Liver (tissue), 9 donors: Measurements from ENCODE around the gene KLK3. TPM values are rescaled to one million over a fixed set of nuclear protein-coding genes. Genes with fewer than 3 reads are reported as not detected.

Experiments used
- DNase-seq: peaks from one replicate; pipeline ENCODE4 v3.0.0-alpha.2; 2017; ENCODE audit warnings: low spot score
- H3K27ac ChIP-seq, 2 donors: one replicate each; pipeline ENCODE4 v1.7.0; 2013; ENCODE audit warnings: inconsistent platforms in 2 of 2, low read length in 2 of 2, control low read depth in 1 of 2, low read depth in 1 of 2, mild to moderate bottlenecking in 1 of 2
- H3K27me3 ChIP-seq, 4 donors: one replicate each; pipeline versions ENCODE4 v1.6.1 to v1.7.0; 2013; ENCODE audit warnings: low read length in 3 of 4, inconsistent platforms in 1 of 4, mild to moderate bottlenecking in 1 of 4, moderate library complexity in 1 of 4; ENCODE audit not compliant: control insufficient read depth in 4 of 4, insufficient read depth in 4 of 4
- H3K36me3 ChIP-seq, 4 donors: one replicate each; pipeline versions ENCODE4 v1.6.1 to v1.7.0; 2013; ENCODE audit warnings: low read length in 3 of 4, mild to moderate bottlenecking in 3 of 4, low read depth in 1 of 4, moderate library complexity in 1 of 4; ENCODE audit not compliant: control insufficient read depth in 4 of 4, insufficient read depth in 3 of 4
- H3K4me1 ChIP-seq, 4 donors: one replicate each; pipeline versions ENCODE4 v1.6.1 to v1.7.0; 2013; ENCODE audit warnings: low read length in 3 of 4, mild to moderate bottlenecking in 3 of 4, moderate library complexity in 1 of 4; ENCODE audit not compliant: control insufficient read depth in 4 of 4, insufficient read depth in 4 of 4
- H3K4me3 ChIP-seq, 3 donors: one replicate each; pipeline versions ENCODE4 v1.6.1 to v1.7.0; 2013; ENCODE audit warnings: low read length in 3 of 3, control low read depth in 1 of 3, low read depth in 1 of 3, mild to moderate bottlenecking in 1 of 3
- H3K9ac ChIP-seq, 2 donors: one replicate each; pipeline ENCODE4 v1.7.0; 2013; ENCODE audit warnings: low read length in 2 of 2, mild to moderate bottlenecking in 2 of 2, moderate library complexity in 2 of 2, control low read depth in 1 of 2, low read depth in 1 of 2
- H3K9me3 ChIP-seq, 4 donors: one replicate each; pipeline versions ENCODE4 v1.6.1 to v1.7.0; 2013; ENCODE audit warnings: low read length in 3 of 4; ENCODE audit not compliant: control insufficient read depth in 4 of 4
- EGR1 ChIP-seq, 2 donors: IDR thresholded peaks; 2 replicates each; pipeline ENCODE4 v1.6.1; 2016 to 2018; ENCODE audit warnings: antibody characterized with exemption in 2 of 2, low read depth in 2 of 2
- FOXA1 ChIP-seq: IDR thresholded peaks from 2 replicates; pipeline ENCODE4 v1.6.1; 2016; ENCODE audit warnings: antibody characterized with exemption
- FOXA2 ChIP-seq: IDR thresholded peaks from 2 replicates; pipeline ENCODE4 v1.6.1; 2016; ENCODE audit warnings: antibody characterized with exemption
- GABPA ChIP-seq, 2 donors: IDR thresholded peaks in 1 of 2; conservative IDR thresholded peaks in 1 of 2; 2 replicates each; pipeline ENCODE4 v1.6.1; 2016; ENCODE audit warnings: antibody characterized with exemption in 2 of 2, mild to moderate bottlenecking in 1 of 2, moderate library complexity in 1 of 2
- HNF4G ChIP-seq: IDR thresholded peaks from 2 replicates; pipeline ENCODE4 v1.6.1; 2016; ENCODE audit warnings: antibody characterized with exemption
- JUND ChIP-seq, 2 donors: IDR thresholded peaks; 2 replicates each; pipeline ENCODE4 v1.6.1; 2016; ENCODE audit warnings: antibody characterized with exemption in 2 of 2
- NR2F2 ChIP-seq: IDR thresholded peaks from 2 replicates; pipeline ENCODE4 v1.6.1; 2016; ENCODE audit warnings: antibody characterized with exemption
- RAD21 ChIP-seq, 2 donors: IDR thresholded peaks; 2 replicates each; pipeline ENCODE4 v1.6.1; 2016; ENCODE audit warnings: antibody characterized with exemption in 2 of 2, mild to moderate bottlenecking in 2 of 2
- RXRA ChIP-seq, 2 donors: IDR thresholded peaks; 2 replicates each; pipeline ENCODE4 v1.6.1; 2017 to 2018; ENCODE audit warnings: antibody characterized with exemption in 2 of 2, mild to moderate bottlenecking in 1 of 2
- SP1 ChIP-seq: IDR thresholded peaks from 2 replicates; pipeline ENCODE4 v1.6.1; 2018; ENCODE audit warnings: antibody characterized with exemption, mild to moderate bottlenecking
- TAF1 ChIP-seq: conservative IDR thresholded peaks from 2 replicates; pipeline ENCODE4 v1.6.1; 2016; ENCODE audit warnings: antibody characterized with exemption, mild to moderate bottlenecking
- YY1 ChIP-seq: IDR thresholded peaks from 2 replicates; pipeline ENCODE4 v1.6.1; 2016; ENCODE audit warnings: antibody characterized with exemption, mild to moderate bottlenecking
- WGBS: extraction: QIAGEN DNeasy Blood & Tissue Kit; methylation state at CpG from one replicate; pipeline ENCODE4 v1.1.7; 2013; 5-methylcytosine and 5-hydroxymethylcytosine counted together
- polyA plus RNA-seq, 2 donors: library from polyadenylated mRNA; stranded (reverse) in 1 of 2; unstranded in 1 of 2; fragments of 200-250 nt in 1 of 2; fragments of >200 nt in 1 of 2; fragmentation: Nextera tagmentation in 1 of 2; extraction: Ambion mirVana in 1 of 2; gene quantifications; one replicate each; pipeline versions ENCODE4 v1.2.1 to v1.2.3, GENCODE V29; 2013 to 2015
- total RNA-seq, 2 donors: library from RNA; depleted of rRNA; stranded (reverse); fragments of >200 nt; gene quantifications; one replicate each; pipeline ENCODE4 v1.2.3, GENCODE V29; 2014
- TF ChIP-seq, protein P1 (sequence below): fragments of 150-350 bp; IDR thresholded peaks from 2 replicates; pipeline ENCODE4 v1.5.1; 2017; ENCODE audit warnings: improper control_type of control experiment, low read depth, low read length; ENCODE audit not compliant: missing input control
- TF ChIP-seq, protein P2 (sequence below): IDR thresholded peaks from 2 replicates; pipeline ENCODE4 v1.6.1; 2016; ENCODE audit warnings: antibody characterized with exemption, mild to moderate bottlenecking
- TF ChIP-seq, protein P3 (sequence below): IDR thresholded peaks from 2 replicates; pipeline ENCODE4 v1.6.1; 2016; ENCODE audit warnings: antibody characterized with exemption
- TF ChIP-seq, protein P4 (sequence below): IDR thresholded peaks from 2 replicates; pipeline ENCODE4 v1.6.1; 2016; ENCODE audit warnings: antibody characterized with exemption
- TF ChIP-seq, protein P5 (sequence below): IDR thresholded peaks from 2 replicates; pipeline ENCODE4 v1.6.1; 2016; ENCODE audit warnings: antibody characterized with exemption
- donor health status: healthy.
- donor health status: healthy.
- donor health status: healthy.
- donor health status: healthy.
- donor health status: healthy.

KLK3 gene
- total and polyA plus RNA-seq, 4 donors: not detected

DNA sequence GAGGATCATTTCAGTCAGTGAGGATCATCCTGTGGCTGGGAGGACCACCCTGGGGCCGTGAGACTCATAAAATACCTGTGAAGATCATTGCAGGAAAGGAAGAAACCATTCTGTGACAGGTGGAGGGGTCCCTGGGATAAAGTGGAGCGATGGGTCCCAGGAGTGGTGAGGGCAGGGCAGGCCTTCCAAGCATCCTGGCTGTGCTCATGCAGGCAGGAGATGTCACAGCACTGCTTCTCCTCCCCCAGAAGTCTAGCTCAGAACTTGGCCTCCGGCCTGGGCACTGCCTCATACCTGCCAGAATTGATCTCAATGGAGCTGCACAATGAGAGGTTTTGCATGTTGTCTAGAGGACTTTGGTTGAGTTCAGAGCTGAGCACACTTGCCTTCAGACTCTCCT is 42.2 kb upstream of the KLK3 start:
- H3K4me1 ChIP-seq: no peaks in the 10 kb centered on the region
- no peaks in the 10 kb centered on the region for H3K9me3 ChIP-seq
- no peak for DNase-seq
- TF ChIP-seq SP1 (no peak), NR2F2 (no peak), YY1 (no peak), GABPA (IDR thresholded peaks at IDR 0.05 in 1 of 2, conservative IDR thresholded peaks at IDR 0.05 in 1 of 2) (no peak), FOXA1 (no peak), RAD21 (IDR thresholded peaks at IDR 0.05) (no peak), EGR1 (IDR thresholded peaks at IDR 0.05; ENCODE audit: low read depth in 2 of 2) (no peak), JUND (IDR thresholded peaks at IDR 0.05) (no peak), FOXA2 (no peak)
- TF ChIP-seq, protein P1, sequence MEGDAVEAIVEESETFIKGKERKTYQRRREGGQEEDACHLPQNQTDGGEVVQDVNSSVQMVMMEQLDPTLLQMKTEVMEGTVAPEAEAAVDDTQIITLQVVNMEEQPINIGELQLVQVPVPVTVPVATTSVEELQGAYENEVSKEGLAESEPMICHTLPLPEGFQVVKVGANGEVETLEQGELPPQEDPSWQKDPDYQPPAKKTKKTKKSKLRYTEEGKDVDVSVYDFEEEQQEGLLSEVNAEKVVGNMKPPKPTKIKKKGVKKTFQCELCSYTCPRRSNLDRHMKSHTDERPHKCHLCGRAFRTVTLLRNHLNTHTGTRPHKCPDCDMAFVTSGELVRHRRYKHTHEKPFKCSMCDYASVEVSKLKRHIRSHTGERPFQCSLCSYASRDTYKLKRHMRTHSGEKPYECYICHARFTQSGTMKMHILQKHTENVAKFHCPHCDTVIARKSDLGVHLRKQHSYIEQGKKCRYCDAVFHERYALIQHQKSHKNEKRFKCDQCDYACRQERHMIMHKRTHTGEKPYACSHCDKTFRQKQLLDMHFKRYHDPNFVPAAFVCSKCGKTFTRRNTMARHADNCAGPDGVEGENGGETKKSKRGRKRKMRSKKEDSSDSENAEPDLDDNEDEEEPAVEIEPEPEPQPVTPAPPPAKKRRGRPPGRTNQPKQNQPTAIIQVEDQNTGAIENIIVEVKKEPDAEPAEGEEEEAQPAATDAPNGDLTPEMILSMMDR: no peak
- TF ChIP-seq, protein P2, sequence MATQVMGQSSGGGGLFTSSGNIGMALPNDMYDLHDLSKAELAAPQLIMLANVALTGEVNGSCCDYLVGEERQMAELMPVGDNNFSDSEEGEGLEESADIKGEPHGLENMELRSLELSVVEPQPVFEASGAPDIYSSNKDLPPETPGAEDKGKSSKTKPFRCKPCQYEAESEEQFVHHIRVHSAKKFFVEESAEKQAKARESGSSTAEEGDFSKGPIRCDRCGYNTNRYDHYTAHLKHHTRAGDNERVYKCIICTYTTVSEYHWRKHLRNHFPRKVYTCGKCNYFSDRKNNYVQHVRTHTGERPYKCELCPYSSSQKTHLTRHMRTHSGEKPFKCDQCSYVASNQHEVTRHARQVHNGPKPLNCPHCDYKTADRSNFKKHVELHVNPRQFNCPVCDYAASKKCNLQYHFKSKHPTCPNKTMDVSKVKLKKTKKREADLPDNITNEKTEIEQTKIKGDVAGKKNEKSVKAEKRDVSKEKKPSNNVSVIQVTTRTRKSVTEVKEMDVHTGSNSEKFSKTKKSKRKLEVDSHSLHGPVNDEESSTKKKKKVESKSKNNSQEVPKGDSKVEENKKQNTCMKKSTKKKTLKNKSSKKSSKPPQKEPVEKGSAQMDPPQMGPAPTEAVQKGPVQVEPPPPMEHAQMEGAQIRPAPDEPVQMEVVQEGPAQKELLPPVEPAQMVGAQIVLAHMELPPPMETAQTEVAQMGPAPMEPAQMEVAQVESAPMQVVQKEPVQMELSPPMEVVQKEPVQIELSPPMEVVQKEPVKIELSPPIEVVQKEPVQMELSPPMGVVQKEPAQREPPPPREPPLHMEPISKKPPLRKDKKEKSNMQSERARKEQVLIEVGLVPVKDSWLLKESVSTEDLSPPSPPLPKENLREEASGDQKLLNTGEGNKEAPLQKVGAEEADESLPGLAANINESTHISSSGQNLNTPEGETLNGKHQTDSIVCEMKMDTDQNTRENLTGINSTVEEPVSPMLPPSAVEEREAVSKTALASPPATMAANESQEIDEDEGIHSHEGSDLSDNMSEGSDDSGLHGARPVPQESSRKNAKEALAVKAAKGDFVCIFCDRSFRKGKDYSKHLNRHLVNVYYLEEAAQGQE: no peak
- TF ChIP-seq, protein P3, sequence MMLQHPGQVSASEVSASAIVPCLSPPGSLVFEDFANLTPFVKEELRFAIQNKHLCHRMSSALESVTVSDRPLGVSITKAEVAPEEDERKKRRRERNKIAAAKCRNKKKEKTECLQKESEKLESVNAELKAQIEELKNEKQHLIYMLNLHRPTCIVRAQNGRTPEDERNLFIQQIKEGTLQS: no peak
- H3K9ac ChIP-seq: no peak overlapping the region
- H3K4me3 ChIP-seq: no peak overlapping the region
- H3K36me3 ChIP-seq: no peaks in the 10 kb centered on the region
- 62% methylated on average over 3 of the region's 3 CpGs for WGBS
- peaks cover 0 to 5% (median 2%) of the 10 kb centered on the region in 4 donors for H3K27me3 ChIP-seq
- H3K27ac ChIP-seq: no peak overlapping the region

DNA sequence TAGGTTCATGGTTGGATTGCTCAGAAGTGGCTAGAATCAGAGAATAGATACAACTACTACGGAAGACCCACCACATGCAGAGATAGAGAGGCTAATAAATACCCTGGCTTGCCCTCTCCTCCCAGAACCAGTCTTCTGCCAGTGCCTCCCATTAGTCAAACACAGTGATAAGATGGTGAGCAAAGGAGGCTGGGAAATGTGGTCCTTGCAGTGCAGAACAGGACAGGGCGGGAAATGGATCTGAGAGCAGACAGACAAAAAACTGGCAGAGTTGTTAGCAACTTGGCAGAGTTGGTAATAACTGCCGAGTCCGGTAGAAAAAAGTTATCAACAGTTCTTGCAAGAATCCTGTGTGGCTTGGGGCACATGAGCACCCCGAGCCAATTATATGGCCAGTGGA is 39.8 kb upstream of the KLK3 start:
- no peaks in the 10 kb centered on the region for H3K4me1 ChIP-seq
- 80% methylated on average over 5 of the region's 5 CpGs for WGBS
- H3K27ac ChIP-seq: no peak overlapping the region
- TF ChIP-seq TAF1: no peak
- TF ChIP-seq, protein P1: no peak
- no peak for TF ChIP-seq FOXA1
- TF ChIP-seq FOXA2: no peak
- TF ChIP-seq, protein P4, sequence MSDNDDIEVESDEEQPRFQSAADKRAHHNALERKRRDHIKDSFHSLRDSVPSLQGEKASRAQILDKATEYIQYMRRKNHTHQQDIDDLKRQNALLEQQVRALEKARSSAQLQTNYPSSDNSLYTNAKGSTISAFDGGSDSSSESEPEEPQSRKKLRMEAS: no peak
- TF ChIP-seq HNF4G: no peak
- TF ChIP-seq JUND (IDR thresholded peaks at IDR 0.05): no peak
- no peak for TF ChIP-seq GABPA (IDR thresholded peaks at IDR 0.05 in 1 of 2, conservative IDR thresholded peaks at IDR 0.05 in 1 of 2)
- TF ChIP-seq YY1: no peak
- TF ChIP-seq EGR1 (IDR thresholded peaks at IDR 0.05; ENCODE audit: low read depth in 2 of 2): no peak
- TF ChIP-seq RXRA (IDR thresholded peaks at IDR 0.05): no peak
- no peak for TF ChIP-seq RAD21 (IDR thresholded peaks at IDR 0.05)
- no peak for TF ChIP-seq SP1
- TF ChIP-seq, protein P2: no peak
- TF ChIP-seq, protein P5, sequence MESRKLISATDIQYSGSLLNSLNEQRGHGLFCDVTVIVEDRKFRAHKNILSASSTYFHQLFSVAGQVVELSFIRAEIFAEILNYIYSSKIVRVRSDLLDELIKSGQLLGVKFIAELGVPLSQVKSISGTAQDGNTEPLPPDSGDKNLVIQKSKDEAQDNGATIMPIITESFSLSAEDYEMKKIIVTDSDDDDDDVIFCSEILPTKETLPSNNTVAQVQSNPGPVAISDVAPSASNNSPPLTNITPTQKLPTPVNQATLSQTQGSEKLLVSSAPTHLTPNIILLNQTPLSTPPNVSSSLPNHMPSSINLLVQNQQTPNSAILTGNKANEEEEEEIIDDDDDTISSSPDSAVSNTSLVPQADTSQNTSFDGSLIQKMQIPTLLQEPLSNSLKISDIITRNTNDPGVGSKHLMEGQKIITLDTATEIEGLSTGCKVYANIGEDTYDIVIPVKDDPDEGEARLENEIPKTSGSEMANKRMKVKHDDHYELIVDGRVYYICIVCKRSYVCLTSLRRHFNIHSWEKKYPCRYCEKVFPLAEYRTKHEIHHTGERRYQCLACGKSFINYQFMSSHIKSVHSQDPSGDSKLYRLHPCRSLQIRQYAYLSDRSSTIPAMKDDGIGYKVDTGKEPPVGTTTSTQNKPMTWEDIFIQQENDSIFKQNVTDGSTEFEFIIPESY: no peak
- no peak overlapping the region for H3K9ac ChIP-seq
- peaks cover 0 to 18% (median 12%) of the 10 kb centered on the region in 4 donors for H3K27me3 ChIP-seq
- no peak overlapping the region for H3K4me3 ChIP-seq
- H3K9me3 ChIP-seq: no peaks in the 10 kb centered on the region
- no peaks in the 10 kb centered on the region for H3K36me3 ChIP-seq
- no peak for DNase-seq
